Measurements from ENCODE around the gene EML4.

Gene EML4

DNA sequence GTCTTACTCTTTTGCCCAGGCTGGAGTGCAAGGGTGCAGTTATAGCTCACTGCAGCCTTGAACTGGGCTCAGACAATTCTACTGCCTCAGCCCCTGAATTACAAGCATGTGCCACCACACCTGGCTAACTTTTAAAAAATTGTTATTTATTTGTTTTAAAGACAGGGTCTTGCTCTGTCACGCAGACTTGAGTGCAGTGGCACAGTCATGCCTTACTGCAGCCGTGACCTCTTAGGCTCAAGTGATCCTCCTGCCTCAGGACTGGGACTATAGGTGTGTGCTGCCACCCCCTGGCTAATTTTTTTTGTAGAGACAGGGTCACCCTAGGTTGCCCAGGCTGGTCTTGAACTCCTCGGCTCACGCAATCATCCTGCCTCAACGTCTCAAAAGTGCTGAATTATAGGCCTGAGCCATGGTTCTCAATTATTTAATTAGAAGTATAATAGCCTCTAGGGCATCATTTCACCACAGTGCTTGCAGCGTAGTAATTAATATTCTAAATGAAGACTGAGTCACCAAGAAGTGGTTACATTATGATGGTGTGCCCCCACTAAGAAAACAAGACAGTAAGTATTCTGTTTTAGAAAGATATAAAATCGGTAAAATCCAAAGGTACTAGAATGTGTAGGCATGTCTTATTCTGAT is 69.6 kb downstream of the EML4 start:
- DNase-seq (ENCODE audit: low read depth, low spot score) = no peak
- Histone ChIP-seq H3K36me3 (ENCODE audit: insufficient read depth, low read length) (no peaks in the 10 kb centered on the region), H3K9me3 (ENCODE audit: low read depth, low read length) (no peaks in the 10 kb centered on the region), H3K9ac (ENCODE audit: insufficient read length) (no peak overlapping the region), H3K4me3 (no peak overlapping the region), H3K27ac (no peak overlapping the region)
- TF ChIP-seq EZH2 (IDR thresholded peaks at IDR 0.05) (no peak), FOXP2 (optimal IDR thresholded peaks at IDR 0.05; ENCODE audit: control extremely low read depth, extremely low read length, insufficient read depth) (no peak), POLR2AphosphoS5 (IDR thresholded peaks at IDR 0.05; ENCODE audit: borderline replicate concordance, low read depth, low read length) (no peak)

DNA sequence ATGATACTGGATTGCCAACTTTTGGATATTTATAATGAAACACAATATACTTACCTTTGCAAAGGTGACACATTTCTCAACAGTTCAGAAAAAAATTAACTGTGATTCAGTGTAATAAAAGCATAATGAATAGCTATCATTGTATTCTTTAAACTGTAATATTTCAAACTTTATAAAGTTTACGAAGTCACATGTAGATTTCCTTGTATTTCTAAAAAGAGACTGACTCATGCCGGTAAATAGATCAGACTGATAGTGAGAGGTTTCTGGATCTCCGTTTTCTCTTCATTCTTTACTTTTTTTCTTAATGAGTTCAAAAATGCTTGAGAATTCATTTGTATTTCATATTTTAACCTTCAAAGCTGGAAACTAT is 70.1 kb downstream of the EML4 start:
- no peaks in the 10 kb centered on the region for H3K9me3 ChIP-seq (ENCODE audit: low read depth, low read length)
- no peak overlapping the region for H3K4me3 ChIP-seq
- DNase-seq (ENCODE audit: low read depth, low spot score) = no peak
- H3K9ac ChIP-seq (ENCODE audit: insufficient read length) = no peak overlapping the region
- H3K27ac ChIP-seq = no peak overlapping the region
- H3K36me3 ChIP-seq (ENCODE audit: insufficient read depth, low read length) = no peaks in the 10 kb centered on the region
- TF ChIP-seq POLR2AphosphoS5 (IDR thresholded peaks at IDR 0.05; ENCODE audit: borderline replicate concordance, low read depth, low read length) = no peak
- TF ChIP-seq EZH2 (IDR thresholded peaks at IDR 0.05) = no peak
- no peak for TF ChIP-seq FOXP2 (optimal IDR thresholded peaks at IDR 0.05; ENCODE audit: control extremely low read depth, extremely low read length, insufficient read depth)

DNA sequence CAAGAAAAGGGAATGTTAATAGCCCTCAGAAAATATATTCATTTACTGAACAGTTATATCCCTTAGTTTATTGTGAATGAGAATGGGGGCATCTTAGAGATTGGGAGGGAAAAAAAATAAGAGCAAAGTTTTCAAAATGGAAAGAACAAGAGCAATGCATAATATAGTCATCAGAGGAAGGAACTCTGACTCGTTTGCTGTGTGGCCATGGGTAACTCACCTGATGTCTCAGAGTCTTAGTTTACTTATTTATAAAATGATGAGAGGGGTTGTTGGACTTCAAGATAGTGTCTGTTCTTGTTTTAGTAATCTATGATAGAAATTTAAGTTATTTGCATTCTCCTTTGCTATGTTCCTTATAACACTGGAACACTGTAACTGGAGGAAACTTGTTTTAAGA is 70.7 kb downstream of the EML4 start:
- no peaks in the 10 kb centered on the region for H3K36me3 ChIP-seq (ENCODE audit: insufficient read depth, low read length)
- H3K27ac ChIP-seq = no peak overlapping the region
- H3K9me3 ChIP-seq (ENCODE audit: low read depth, low read length) = no peaks in the 10 kb centered on the region
- no peak for DNase-seq (ENCODE audit: low read depth, low spot score)
- TF ChIP-seq EZH2 (IDR thresholded peaks at IDR 0.05) (no peak), POLR2AphosphoS5 (IDR thresholded peaks at IDR 0.05; ENCODE audit: borderline replicate concordance, low read depth, low read length) (no peak), FOXP2 (optimal IDR thresholded peaks at IDR 0.05; ENCODE audit: control extremely low read depth, extremely low read length, insufficient read depth) (no peak)
- no peak overlapping the region for H3K4me3 ChIP-seq
- no peak overlapping the region for H3K9ac ChIP-seq (ENCODE audit: insufficient read length)

DNA sequence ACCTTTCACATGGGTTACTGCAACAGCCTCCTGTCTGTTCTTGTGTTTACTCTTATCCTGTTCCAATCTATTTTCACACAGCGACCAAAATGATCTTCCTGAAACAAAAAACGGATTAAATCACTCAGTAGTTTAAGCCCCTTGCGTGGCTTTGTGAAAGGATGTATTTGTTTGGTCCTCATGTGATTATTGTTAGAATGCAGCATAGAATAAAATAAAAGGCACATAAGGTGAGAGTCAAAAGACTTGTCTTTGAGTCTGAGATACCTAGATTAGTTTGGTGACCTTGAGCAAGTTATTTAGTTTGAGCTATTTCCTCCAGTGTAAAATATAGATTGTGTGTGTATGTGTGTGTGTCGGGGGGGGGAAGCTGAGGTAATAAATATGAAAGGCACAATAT is 72.4 kb downstream of the EML4 start:
- DNase-seq (ENCODE audit: low read depth, low spot score) = no peak
- TF ChIP-seq EZH2 (IDR thresholded peaks at IDR 0.05) (no peak), POLR2AphosphoS5 (IDR thresholded peaks at IDR 0.05; ENCODE audit: borderline replicate concordance, low read depth, low read length) (no peak), FOXP2 (optimal IDR thresholded peaks at IDR 0.05; ENCODE audit: control extremely low read depth, extremely low read length, insufficient read depth) (no peak)
- Histone ChIP-seq H3K36me3 (ENCODE audit: insufficient read depth, low read length) (peaks cover 8% of the 10 kb centered on the region), H3K27ac (no peak overlapping the region), H3K9me3 (ENCODE audit: low read depth, low read length) (no peaks in the 10 kb centered on the region), H3K9ac (ENCODE audit: insufficient read length) (no peak overlapping the region), H3K4me3 (no peak overlapping the region)

DNA sequence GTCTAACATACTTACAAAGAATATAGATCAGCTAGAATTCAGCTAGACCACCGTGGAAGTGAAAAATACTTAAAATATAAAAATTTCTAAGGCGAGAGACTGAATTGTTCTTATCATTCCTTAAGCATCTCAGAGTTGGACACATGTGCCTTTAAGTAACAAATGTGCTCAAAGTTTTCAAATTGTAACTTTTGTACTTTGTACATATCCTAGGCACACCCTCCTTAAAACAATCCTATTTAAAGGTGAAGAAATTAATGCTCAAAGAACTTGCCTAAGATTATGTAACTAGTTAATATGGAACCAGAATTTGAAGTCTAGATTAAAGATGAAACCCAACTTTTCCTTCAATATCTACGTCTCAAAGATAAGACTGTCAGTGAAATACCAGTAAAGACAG is 74.1 kb downstream of the EML4 start:
- Histone ChIP-seq H3K36me3 (ENCODE audit: insufficient read depth, low read length) (peaks cover 10% of the 10 kb centered on the region), H3K4me3 (no peak overlapping the region), H3K9ac (ENCODE audit: insufficient read length) (no peak overlapping the region), H3K9me3 (ENCODE audit: low read depth, low read length) (no peaks in the 10 kb centered on the region), H3K27ac (no peak overlapping the region)
- DNase-seq (ENCODE audit: low read depth, low spot score) = no peak
- TF ChIP-seq EZH2 (IDR thresholded peaks at IDR 0.05) = no peak
- TF ChIP-seq FOXP2 (optimal IDR thresholded peaks at IDR 0.05; ENCODE audit: control extremely low read depth, extremely low read length, insufficient read depth) = no peak
- no peak for TF ChIP-seq POLR2AphosphoS5 (IDR thresholded peaks at IDR 0.05; ENCODE audit: borderline replicate concordance, low read depth, low read length)

DNA sequence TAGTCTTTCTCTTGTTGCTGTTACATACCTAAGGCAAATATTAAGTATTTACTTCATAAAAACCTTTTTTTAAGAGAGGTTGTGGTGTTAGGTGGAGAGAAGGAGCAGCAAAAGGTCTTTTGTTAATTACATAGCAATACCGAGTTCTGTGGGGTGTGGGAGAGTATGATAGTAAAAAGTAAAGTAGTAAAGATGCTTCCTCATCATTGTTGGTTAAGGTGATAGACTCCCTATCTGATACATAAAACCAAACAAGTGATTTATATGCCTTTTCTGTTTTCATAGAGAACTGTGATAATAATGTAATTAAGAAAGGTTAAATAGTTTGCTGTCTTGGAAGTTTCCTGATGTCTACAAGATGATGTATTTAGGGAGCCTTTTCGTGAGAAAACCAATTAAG is 75.4 kb downstream of the EML4 start:
- Histone ChIP-seq H3K9ac (ENCODE audit: insufficient read length) (no peak overlapping the region), H3K36me3 (ENCODE audit: insufficient read depth, low read length) (peaks cover 13% of the 10 kb centered on the region), H3K4me3 (no peak overlapping the region), H3K9me3 (ENCODE audit: low read depth, low read length) (no peaks in the 10 kb centered on the region), H3K27ac (no peak overlapping the region)
- no peak for TF ChIP-seq POLR2AphosphoS5 (IDR thresholded peaks at IDR 0.05; ENCODE audit: borderline replicate concordance, low read depth, low read length)
- no peak for TF ChIP-seq FOXP2 (optimal IDR thresholded peaks at IDR 0.05; ENCODE audit: control extremely low read depth, extremely low read length, insufficient read depth)
- no peak for TF ChIP-seq EZH2 (IDR thresholded peaks at IDR 0.05)
- no peak for DNase-seq (ENCODE audit: low read depth, low spot score)

DNA sequence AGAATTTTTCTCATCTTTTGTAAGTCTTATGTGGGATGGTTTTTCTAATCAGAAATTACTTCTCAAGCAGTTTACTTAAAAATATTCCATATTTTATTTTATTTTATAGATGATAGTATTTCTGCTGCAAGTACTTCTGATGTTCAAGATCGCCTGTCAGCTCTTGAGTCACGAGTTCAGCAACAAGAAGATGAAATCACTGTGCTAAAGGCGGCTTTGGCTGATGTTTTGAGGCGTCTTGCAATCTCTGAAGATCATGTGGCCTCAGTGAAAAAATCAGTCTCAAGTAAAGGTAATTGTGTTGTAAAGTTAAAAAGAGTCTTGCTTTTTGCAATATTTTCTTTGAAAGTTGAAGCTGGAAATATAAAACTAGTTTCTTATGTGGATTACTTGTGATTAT is 76.2 kb downstream of the EML4 start:
- Histone ChIP-seq H3K36me3 (ENCODE audit: insufficient read depth, low read length) (peaks cover 22% of the 10 kb centered on the region), H3K9ac (ENCODE audit: insufficient read length) (no peak overlapping the region), H3K4me3 (no peak overlapping the region), H3K27ac (no peak overlapping the region), H3K9me3 (ENCODE audit: low read depth, low read length) (no peaks in the 10 kb centered on the region)
- no peak for DNase-seq (ENCODE audit: low read depth, low spot score)
- TF ChIP-seq POLR2AphosphoS5 (IDR thresholded peaks at IDR 0.05; ENCODE audit: borderline replicate concordance, low read depth, low read length) (no peak), FOXP2 (optimal IDR thresholded peaks at IDR 0.05; ENCODE audit: control extremely low read depth, extremely low read length, insufficient read depth) (no peak), EZH2 (IDR thresholded peaks at IDR 0.05) (no peak)

DNA sequence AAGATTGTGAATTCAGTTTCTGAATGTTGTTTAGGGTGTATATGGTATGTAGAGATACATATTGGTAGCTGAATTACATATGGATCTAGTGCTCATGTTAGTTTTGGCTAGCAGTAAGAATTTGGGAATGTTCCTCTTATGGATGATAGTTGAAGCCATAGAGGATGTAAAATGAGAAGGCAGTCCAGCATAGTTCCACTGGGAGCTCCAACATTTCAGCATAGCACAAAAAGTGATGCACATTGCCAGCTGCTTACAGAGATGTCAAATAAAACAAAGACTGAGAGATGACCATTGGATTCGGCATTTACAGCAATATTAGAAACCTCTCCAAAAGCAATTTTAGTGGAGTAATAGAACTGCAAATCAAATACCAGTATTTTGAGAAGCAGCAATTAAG is 77.4 kb downstream of the EML4 start:
- no peak for DNase-seq (ENCODE audit: low read depth, low spot score)
- Histone ChIP-seq H3K4me3 (no peak overlapping the region), H3K36me3 (ENCODE audit: insufficient read depth, low read length) (peaks cover 29% of the 10 kb centered on the region), H3K9me3 (ENCODE audit: low read depth, low read length) (no peaks in the 10 kb centered on the region), H3K9ac (ENCODE audit: insufficient read length) (no peak overlapping the region), H3K27ac (no peak overlapping the region)
- no peak for TF ChIP-seq FOXP2 (optimal IDR thresholded peaks at IDR 0.05; ENCODE audit: control extremely low read depth, extremely low read length, insufficient read depth)

DNA sequence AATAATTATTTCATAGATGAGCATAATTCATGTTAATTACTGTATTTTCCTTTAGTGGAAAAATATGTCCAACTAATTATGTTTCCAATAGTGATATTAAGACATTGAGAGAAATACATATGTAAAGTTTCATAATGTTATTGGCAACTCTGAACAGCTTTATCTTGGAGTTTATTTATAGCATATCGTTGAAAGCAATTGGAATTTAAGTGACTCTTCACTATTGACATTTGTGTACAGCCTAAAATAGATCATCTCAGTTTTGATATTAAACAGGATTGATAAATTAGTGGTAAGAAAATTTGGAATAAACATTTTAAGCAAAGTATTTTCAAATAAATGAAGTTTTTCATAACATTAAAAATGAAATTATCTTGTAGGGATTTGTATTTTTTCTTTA is 79.7 kb downstream of the EML4 start:
- no peak for DNase-seq (ENCODE audit: low read depth, low spot score)
- no peak overlapping the region for H3K4me3 ChIP-seq
- H3K9ac ChIP-seq (ENCODE audit: insufficient read length) = no peak overlapping the region
- H3K9me3 ChIP-seq (ENCODE audit: low read depth, low read length) = no peaks in the 10 kb centered on the region
- no peak overlapping the region for H3K27ac ChIP-seq
- TF ChIP-seq POLR2AphosphoS5 (IDR thresholded peaks at IDR 0.05; ENCODE audit: borderline replicate concordance, low read depth, low read length) = no peak
- no peak for TF ChIP-seq FOXP2 (optimal IDR thresholded peaks at IDR 0.05; ENCODE audit: control extremely low read depth, extremely low read length, insufficient read depth)
- no peak for TF ChIP-seq EZH2 (IDR thresholded peaks at IDR 0.05)
- H3K36me3 ChIP-seq (ENCODE audit: insufficient read depth, low read length) = peaks cover 39% of the 10 kb centered on the region

All from SK-N-MC (cell line).